HG03520 (cell line): ENCODE data around the gene PIK3R6.

Source experiments
- ATAC-seq: cut with Tn5 transposase; IDR thresholded peaks from one replicate; pipeline ENCODE4 v1.9.1; 2021; ENCODE audit warnings: mild to moderate bottlenecking, moderate library complexity; ENCODE audit not compliant: unreplicated experiment

Gene PIK3R6

DNA sequence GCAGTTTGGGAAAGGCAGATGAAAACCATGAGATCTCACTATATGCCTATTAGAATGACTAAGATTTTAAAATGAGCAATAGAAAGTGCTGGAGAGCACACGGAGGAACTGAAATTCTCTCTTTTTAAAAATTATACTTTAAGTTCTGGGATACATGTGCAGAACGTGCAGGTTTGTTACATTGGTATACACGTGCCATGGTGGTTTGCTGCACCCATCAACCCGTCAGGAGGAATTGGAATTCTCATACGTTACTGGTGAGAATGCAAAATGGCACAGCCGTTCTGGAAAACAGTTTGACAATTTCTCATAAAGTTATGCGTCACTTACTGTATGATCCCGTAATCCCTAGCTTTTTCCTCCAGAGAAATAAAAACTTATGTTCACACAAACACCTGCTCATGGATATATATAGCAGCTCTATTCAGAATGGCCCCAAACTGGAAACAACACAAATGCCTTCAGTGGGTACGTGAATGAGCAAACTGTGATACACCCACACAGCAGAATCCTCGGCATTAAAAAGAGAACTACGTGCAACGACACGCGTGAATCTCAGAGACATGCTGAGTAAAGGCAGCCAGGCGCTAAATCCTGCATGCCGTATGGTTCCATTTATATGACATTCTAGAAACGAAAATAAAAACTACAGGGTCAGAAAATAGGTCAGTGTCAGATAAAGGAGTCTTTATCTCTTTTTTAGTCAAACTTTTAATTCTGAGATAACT lies 11.8 kb downstream of the PIK3R6 start:
- peak; percentile 36 for ATAC-seq

DNA sequence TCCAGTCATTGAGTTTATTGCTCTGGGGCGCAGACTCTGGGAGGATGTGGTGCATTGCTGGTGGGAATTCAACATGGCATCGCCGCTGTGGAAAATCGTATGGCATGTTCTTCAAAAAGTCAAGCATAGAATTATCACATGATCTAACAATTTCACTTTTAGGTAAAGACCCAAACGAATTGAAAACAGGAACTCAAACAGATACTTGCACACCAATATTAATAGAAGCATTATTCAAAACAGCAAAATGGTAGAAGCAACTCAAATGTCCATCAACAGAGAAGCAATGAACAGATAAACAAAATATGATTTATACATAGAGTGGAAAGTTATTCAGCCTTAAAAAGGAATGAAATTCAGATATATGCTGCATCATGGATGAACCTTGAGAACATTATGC lies 15.9 kb downstream of the PIK3R6 start:
- no peak for ATAC-seq

DNA sequence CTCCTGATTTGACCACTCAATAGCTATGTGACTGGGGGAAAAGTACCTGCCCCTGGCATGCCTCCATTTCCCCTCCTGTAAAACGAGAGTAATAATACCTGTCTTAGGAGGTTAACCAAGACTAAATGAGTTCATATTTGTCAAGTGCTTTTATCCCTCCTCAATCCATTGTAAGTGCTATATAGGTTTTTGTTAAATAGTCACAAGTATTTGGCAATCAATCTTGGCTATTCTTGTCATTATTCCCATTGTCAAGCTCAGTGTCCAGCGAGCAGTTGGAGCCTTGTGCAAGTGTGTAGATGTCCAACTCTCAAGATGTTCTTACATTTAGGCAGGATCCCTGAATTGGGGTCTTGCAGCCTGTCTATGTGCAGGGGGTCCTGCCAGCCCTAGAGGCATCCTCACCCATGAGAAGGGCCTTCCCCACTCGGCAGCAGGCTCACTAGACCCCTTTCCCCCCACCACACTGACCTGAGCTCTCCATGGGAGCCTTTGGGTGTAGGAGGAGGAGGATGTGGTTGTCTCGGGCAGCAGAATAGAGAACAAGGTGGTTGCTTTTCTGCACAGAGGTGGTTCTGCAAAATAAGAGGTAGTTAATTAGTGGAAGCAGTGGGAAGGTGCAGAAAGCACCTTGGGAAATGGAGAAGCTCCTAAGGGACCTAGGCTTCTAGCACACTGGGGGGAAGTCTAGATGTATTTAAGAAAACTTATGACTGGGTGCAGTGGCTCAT lies 18.0 kb downstream of the PIK3R6 start:
- no peak for ATAC-seq

DNA sequence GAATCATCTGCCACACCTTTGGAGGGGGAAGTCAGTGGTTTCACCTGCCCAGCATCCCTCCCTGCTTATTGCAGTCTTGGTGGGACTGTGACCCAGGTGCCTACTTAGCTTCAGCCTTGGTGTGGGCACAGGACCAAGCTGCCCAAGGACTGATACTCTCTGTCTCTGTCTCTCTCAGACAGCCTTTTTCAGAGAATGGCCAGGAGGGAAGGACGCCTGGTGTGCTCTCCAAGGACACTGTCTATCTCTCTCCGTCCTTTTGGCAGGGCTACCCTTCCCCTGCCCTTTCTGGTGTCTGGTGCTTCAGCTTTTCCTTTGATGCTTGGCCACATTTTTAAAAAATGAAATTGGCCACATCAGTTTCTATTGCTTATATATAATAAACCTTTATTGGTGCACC lies 19.6 kb downstream of the PIK3R6 start:
- no peak for ATAC-seq

DNA sequence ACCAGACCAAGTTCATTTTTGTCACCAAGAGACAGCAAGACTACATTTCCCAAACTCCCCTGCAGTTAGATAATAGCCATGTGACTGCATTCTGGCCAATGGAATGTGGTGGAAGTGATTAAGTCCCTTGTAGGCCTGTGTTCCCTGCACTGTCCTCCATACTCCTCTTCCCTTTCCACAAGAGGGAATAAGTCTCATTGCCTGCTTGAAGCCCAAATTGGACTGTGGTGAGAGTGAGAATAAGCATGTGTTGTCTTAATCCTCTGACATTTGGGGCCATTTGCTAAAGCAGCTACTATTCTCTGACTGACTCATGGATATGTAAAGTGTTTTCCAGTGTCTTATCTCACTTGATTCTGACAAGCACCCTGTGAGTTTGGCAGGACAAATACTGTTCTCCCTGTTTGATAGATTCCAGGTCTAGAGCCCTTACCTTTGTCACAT lies 20.7 kb downstream of the PIK3R6 start:
- ATAC-seq: no peak

DNA sequence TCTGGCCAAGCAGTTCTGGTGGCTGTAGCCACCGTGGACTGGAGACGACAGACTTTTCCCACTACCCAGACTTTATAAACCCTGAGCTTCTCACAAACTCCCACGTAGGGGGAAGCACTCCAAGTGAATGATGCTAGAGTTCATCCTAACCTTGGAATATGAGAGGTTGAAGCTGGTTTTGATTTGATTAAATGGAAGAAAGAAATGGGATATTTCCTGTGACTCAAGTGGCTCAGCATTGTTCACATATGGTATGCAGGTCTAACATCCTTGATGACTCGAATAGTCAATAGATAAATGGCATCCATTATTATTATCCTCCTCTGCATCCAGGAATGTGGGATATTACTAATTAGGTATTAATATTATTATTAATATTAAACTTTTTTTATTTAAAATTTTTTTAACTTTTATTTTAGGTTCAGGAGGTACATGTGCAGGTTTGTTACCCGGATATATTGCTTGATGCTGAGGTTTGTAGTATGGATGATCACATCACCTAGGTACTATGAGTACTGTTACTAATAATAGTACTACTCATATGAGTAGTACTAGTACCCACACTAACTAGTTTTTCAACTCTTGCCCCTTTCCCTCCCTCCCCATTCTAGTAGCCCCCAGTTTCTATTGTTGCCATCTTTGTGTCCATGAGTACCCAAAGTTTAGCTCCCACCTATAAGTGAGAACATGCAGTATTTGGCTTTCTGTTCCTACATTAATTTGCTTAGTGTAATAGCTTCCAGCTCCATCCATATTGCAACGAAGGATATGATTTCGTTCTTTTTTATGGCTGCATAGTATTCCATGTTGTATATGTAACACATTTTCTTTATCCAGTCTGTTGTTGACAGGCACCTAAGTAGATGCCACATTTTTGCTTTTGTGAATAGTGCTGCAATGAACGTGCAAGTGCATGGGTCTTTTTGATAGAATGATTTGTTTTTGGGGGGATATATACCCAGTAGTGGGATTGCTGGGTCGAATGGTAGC lies 22.9 kb downstream of the PIK3R6 start:
- ATAC-seq: no peak

DNA sequence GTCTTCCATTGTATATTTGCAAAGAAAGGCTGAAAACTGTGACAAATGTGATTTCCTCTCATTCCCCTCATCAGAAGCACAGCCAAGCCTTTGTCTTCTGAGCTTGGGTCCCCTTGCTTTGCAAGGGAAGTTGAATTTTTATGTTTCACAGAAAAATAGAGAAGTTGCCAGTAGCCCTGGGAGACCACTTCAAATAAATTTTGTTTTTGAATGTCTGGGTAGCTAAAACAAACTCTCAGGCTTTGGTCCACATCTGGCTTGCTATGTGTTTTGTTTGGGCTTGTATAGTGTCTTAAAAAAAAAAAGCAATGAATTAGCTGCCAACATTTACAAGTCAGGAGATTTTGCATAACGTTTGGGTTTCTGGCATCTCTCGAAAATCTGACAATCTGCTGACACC lies 24.1 kb downstream of the PIK3R6 start:
- no peak for ATAC-seq

DNA sequence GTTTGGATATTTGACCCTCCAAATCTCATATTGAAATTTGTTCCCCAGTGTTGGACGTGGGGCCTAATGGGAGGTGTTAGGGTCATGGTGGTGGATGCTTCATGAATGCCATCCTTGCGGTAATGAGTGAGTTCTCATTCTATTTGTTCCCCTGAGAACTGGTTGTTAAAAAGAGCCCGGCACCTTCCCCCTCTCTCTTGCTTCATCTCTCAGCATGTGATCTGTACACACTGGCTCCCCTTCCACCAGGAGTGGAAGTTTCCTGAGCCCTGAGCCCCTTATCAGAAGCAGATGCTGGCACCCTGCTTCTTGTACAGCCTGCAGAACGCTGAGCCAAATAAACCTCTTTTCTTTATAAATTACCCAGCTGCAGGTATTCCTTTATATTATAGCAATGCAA lies 25.6 kb downstream of the PIK3R6 start:
- ATAC-seq: no peak

DNA sequence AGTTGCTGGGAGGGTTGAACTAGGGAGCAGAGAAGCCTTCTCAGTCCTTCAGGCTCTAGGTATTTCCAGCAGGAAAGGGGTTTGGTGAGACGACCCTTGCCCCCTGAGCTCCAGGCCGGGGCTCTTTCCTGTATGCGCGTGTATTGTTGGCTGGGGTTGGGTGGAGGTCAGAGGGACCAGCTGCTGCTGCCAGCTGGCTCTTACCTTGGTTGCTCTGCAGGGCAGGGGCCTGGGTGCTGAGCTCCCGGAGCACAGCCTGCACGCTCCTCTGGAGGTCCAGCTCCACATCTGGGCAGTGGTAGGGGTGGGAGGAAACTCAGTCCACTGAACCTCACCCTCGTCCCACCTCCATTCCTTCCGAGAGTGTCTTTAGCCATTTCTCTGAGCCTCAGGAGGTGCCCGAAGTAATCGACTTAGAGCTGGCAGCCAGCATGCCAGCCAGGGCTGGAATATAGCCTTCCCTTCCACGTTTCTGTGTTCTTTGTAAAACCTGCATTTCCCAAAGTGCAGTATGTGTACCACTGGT lies 28.0 kb downstream of the PIK3R6 start:
- no peak for ATAC-seq

DNA sequence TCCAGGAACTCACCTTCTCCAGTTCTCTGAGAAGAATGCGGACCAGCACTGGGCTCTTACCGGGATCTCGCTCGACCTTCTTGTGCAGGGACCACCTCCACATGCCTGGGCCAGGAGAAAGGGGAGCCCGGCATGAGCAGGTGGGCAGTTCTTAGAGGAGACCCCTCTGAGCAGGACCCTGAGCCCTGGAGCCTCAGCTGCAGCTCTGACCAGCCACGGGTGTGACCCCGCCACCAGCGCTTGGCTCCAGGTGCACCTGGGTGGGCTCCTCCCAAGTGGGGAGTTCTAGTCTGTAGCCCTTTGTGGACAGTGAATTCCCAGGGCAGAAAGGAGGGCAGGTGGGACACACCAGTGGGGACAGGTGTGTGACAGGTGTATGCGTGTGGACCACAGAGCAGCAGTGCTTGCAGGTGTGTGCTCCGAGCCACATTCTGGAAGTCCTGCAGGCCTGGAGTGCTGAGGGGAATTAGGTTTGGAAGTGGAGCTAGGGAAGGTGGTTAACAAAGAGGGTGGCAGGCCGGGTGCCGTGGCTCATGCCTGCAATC lies 28.9 kb downstream of the PIK3R6 start:
- no peak for ATAC-seq

DNA sequence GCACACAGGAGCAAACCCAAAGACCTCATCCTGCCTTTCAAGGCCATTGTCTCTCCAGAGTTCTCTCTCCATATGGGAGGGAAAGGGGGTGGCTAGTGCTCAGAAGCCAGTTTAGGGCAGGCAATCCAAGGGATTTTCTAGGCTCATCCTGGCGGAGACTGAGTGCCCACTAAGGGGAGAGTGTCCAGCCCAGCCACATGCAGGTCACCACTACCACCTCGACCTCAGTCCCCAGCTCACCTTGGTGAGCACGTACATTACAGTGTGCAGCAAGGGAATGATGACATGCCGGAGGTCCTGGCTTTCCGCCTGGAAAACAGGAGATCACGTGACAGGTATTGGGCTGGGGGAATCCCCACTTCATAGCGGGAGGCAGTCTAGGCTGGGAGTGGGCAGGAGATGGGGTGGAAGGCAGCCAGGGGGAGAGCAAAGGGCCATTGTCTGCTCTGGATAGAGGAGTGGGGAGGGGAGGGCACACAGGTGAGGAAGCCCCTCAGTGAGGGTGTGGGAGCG lies 29.9 kb downstream of the PIK3R6 start:
- ATAC-seq: no peak

DNA sequence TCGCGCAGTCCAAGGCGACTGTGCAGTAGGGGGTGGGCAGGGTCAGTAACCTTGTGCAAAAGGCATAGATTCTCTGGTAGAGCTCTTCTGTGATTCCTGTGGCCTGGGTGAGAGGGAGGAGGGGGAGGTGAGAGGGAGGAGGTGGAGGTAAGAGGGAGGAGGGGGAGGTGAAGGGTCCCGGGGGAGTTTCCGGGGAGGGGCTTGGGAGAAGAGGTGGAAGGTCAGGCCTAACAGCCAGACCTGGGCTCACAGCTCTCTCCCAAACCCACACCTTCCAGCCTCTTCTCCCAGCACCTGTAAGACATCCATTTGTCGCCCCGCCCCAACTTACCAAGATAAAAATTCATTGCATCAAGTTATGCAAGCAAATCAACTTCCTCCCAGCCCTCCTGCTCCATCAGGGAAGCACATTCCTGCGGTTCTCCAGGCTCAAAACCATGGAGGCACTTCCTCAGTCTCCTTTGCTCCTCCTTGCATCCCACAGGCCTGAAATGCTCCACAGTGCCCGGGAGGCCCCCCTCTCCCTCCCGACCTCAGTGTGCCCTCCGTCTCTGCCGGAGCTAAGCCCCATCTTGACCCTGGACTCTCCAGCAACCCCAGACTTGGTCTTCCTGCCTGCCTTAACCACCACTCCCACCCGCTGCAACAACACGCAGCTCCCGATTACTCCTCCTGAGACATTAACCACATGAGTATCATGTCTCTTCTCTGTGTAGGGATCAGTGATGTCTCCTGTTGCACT lies 30.5 kb downstream of the PIK3R6 start:
- no peak for ATAC-seq

DNA sequence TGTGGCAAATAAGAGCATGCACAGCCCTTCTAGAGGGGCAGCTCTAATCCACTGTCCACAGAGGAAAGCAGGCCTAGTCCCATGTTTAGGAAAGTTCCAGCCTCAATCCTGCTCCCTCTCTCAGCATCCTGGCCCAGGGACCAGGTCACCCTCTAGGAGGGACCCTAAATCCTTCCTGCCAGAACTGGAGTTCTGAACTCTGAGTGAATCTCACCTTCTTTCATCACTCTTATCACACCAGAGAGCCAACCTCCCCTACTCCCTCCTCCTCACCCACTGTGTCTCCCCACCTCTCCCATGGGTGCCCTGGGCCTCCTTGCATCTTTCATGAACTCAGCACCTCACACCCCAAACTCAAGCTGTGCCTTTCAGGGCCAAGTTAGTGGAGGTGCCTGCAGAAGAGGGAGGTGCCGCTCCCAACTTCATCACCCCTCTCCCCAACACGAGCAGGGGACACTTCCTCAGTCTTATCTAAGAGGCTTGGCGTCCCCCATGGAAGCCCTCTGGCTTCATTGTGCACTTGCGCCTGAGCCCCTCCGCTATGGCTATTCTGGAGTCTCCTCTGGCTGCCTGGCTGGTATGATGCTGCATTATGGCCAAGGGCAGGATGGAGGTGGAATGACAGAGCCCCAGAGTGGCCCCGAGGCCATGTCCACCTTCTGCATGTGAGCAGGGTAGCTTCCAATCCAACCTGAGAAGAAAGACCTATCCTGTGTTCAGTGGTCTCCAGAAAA lies 31.7 kb downstream of the PIK3R6 start:
- no peak for ATAC-seq

DNA sequence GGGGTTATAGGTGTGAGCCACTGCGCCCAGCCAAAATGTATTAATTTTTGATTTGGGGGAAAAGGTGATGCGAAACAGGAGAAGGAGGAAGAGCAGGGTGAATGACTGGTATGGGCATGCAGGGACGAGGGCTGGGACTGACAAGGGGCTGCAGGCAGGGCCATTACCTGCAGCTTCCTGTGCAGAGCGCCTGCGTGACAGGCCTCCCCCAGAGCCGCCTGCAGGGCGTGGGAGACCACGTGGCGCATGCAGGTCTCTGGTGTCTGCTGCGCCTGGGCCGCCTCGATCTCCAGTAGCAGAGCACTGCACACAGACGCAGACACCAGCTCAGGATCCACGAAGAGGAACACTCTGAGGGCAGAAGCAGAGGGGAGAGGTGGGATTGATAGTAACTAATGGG lies 32.4 kb downstream of the PIK3R6 start:
- no peak for ATAC-seq

DNA sequence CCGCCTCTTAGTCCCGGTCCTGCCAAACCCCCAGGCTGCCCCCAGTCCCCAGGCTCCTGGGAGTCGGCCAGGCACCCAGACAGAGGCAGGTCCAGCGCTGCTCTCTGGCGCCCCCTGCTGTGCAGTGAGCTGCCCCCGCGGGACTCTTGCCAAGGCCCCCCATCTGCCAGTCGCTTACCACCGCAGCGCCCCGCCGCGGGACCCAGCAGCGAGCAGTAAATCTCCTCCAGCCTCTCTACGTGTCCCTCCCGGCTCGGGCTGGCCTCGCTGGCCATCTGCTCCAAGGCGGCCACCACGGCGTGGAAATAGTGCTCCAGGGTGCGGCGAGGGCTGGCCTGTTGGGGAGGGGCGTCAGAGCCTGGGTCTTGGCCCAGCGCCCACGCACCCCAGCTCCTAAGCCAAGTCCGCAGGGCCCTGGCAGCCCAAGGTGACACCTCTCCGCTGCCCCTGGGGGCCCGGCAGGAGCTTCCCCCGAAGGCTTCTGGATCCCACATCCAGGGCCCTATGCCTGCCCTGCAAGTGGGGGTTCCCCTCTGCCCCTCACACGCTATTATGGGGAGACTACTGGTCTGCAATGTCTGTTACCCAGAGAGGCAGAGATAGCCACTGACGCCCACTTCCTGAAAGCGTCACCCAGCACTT lies 34.6 kb downstream of the PIK3R6 start:
- ATAC-seq: no peak

DNA sequence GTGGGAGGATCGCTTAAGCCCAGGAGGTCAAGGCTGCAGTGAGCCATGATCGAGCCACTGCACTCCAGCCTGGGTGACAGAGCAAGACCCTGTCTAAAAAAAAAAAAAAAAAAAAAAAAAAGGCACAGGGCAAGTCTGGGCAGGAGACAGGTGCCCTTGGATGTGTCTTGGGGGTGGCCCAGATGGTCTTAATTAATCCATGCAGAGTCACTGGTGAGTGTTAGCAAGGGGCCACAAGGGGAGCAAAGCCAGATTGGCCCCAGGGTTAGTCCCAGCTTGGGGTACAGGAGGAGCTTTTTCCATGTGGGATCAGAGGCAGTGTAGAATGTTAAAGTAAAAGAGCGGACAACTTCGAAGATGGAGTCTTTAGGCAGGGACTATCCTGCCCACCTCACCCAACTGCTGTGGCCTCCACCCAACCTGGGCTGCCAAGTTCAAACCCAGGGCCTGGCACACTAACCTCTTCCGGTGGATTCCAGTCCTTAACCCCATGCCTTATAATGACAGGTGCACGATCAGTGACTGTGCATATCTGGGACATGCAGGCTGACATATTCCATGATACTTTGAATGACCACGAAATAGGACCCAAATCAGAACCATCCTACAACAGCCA lies 36.1 kb downstream of the PIK3R6 start:
- ATAC-seq: no peak

DNA sequence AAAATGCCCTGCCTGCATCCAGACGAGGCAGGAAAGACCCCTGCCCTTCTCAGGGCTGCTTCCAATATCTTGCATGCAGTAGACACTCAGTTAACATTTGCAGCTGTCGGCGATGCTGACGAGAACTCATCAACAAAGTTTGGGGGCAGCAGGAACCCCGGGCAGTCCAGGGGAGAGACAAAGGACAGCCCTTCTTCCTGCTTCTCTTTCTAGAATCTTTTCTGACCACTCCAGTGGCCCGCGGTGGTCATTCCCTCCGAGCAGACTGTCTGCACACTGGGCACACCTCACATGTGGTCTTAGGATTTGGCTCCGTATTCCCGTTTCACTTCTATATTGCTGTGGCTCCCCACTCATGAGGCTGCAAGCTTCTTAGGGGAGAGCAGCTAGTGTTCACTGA lies 37.3 kb downstream of the PIK3R6 start:
- ATAC-seq: no peak
